ENCODE results near the gene RPGRIP1L. TPM values are rescaled to one million over a fixed set of nuclear protein-coding genes. Genes with fewer than 3 reads are reported as not detected.
"Not testable (repeated sequence)": the region's sequence is repeated elsewhere in the genome, so short reads cannot be mapped to it uniquely, and the experiment has no call there.

RPGRIP1L gene
- total RNA-seq, 1 donor from 2014 or later, result 15.3 TPM

DNA sequence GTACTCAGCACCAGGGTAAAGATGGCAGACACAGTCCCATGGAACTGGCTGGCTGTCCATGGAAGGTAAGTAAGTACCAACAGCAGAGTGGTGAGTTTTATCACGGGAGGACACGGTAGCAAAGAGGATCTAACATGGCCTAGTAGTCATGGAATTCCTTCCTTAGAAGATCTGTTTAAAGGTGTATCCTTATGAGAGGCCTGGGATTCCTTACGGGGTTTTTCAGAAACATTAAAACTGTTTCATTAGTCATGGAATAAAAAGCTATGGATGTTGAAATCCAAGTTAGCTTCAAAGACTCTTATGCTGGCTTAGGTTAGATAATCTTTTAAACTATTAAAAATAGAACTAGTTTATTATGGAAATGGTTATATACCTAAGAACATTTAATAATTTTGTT lies 7.7 kb upstream of the RPGRIP1L start:
- no peak overlapping the region for H3K4me3 ChIP-seq (ENCODE audit: low read depth, low read length)
- no peaks in the 10 kb centered on the region for H3K27me3 ChIP-seq (ENCODE audit: control insufficient read depth, insufficient read depth, low read length)
- H3K36me3 ChIP-seq (ENCODE audit: control insufficient read depth, insufficient read depth, low read length), result no peaks in the 10 kb centered on the region
- DNase-seq (ENCODE audit: low read depth), result no peak
- TF ChIP-seq, protein P1, sequence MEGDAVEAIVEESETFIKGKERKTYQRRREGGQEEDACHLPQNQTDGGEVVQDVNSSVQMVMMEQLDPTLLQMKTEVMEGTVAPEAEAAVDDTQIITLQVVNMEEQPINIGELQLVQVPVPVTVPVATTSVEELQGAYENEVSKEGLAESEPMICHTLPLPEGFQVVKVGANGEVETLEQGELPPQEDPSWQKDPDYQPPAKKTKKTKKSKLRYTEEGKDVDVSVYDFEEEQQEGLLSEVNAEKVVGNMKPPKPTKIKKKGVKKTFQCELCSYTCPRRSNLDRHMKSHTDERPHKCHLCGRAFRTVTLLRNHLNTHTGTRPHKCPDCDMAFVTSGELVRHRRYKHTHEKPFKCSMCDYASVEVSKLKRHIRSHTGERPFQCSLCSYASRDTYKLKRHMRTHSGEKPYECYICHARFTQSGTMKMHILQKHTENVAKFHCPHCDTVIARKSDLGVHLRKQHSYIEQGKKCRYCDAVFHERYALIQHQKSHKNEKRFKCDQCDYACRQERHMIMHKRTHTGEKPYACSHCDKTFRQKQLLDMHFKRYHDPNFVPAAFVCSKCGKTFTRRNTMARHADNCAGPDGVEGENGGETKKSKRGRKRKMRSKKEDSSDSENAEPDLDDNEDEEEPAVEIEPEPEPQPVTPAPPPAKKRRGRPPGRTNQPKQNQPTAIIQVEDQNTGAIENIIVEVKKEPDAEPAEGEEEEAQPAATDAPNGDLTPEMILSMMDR (IDR thresholded peaks at IDR 0.05; ENCODE audit: insufficient read depth, low read length, poor library complexity, severe bottlenecking), result no peak

DNA sequence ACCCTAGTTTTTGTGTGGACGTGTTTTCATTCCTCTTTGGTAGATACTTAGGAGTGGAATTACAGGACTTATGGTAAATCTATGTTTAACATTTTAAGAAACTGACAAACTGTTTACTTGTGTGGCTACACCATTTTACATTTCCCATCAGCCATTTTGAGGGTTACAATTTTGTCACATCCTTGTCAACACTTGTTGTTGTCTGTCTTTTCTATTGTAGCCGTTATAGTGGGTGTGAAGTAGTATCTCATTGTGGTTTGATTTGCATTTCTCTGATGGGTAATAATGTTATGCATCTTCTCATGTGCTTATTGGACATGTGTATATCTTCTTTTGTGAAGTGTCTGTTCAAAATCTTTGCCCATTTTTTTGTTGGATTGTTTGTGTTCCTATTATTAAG lies 4.8 kb upstream of the RPGRIP1L start:
- Histone ChIP-seq H3K36me3 (ENCODE audit: control insufficient read depth, insufficient read depth, low read length) (no peaks in the 10 kb centered on the region), H3K4me3 (ENCODE audit: low read depth, low read length) (no peak overlapping the region), H3K27me3 (ENCODE audit: control insufficient read depth, insufficient read depth, low read length) (no peaks in the 10 kb centered on the region)
- TF ChIP-seq, protein P1 (IDR thresholded peaks at IDR 0.05; ENCODE audit: insufficient read depth, low read length, poor library complexity, severe bottlenecking), result no peak
- no peak for DNase-seq (ENCODE audit: low read depth)

DNA sequence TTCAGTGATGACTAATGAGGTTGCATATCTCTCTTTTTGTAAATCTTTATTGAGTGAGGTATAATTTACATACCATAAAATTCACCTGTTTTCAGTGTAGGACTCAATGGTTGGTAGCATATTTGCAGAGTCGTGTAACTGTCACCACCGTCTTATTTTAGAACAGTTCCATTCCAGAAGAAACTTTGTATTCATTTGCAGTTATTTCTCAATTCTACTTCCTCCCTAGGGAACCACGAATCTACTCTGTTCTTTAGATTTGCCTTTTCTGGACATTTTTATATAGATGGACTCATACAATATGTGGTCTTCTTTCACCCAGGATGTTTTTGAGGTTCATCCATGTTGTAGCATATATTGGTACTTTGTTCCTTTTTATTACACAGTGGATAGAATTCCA lies 4.0 kb upstream of the RPGRIP1L start:
- no peak overlapping the region for H3K4me3 ChIP-seq (ENCODE audit: low read depth, low read length)
- H3K36me3 ChIP-seq (ENCODE audit: control insufficient read depth, insufficient read depth, low read length), result no peaks in the 10 kb centered on the region
- DNase-seq (ENCODE audit: low read depth), result no peak
- TF ChIP-seq, protein P1 (IDR thresholded peaks at IDR 0.05; ENCODE audit: insufficient read depth, low read length, poor library complexity, severe bottlenecking), result no peak
- no peaks in the 10 kb centered on the region for H3K27me3 ChIP-seq (ENCODE audit: control insufficient read depth, insufficient read depth, low read length)

DNA sequence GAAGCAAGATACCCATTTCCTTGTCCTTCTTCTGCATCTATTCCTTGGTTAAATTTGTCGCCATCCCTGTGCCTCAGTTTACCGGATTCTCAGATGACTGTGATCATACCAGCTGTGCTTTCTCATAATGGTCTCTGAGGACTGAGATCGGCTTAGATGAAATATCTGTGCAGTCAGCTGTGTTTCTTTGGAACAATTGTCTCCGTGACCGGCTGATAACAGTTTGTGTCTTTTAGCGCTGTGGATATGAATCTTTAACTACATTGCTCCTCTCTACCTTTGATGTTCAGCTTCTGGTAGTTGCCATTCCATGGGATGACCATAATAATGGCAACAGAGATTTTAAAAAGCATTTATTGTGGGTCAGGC lies 770 bp upstream of the RPGRIP1L start:
- Histone ChIP-seq H3K4me3 (ENCODE audit: low read depth, low read length) (peak overlapping the region; percentile 86), H3K27me3 (ENCODE audit: control insufficient read depth, insufficient read depth, low read length) (no peaks in the 10 kb centered on the region), H3K36me3 (ENCODE audit: control insufficient read depth, insufficient read depth, low read length) (no peaks in the 10 kb centered on the region)
- TF ChIP-seq, protein P1 (IDR thresholded peaks at IDR 0.05; ENCODE audit: insufficient read depth, low read length, poor library complexity, severe bottlenecking), result no peak
- no peak for DNase-seq (ENCODE audit: low read depth)

DNA sequence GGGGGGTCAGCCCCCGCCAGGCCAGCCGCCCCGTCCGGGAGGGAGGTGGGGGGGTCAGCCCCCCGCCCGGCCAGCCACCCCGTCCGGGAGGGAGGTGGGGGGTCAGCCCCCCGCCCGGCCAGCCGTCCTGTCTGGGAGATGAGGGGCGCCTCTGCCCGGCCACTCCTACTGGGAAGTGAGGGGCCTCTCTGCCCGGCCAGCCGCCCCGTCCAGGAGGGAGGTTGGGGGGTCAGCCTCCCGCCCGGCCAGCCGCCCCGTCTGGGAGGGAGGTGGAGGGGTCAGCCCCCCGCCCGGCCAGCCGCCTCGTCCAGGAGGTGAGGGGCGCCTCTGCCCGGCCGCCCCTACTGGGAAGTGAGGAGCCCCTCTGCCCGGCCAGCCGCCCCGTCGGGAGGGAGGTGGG lies 5.4 kb downstream of the RPGRIP1L start:
- H3K27me3 ChIP-seq (ENCODE audit: control insufficient read depth, insufficient read depth, low read length); DNase-seq (ENCODE audit: low read depth): not testable (repeated sequence)

DNA sequence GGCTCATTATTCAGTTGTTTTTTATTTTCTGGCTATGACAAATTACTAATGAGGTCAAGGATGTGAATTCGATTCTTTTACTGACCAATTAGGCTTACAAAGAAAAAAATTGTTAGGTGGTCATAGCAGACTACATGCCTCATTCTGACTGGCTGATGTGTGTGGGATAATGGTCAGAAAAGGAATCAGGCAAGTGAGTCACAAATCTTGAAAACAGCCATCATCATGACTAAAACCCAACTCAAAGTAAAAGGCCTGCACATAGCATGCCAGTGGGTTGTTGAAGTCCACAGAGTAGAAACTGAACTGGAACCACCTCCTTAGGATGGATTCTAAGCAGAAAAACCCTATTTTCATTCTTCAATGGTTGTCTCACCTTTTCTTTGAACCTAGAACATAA lies 8.6 kb downstream of the RPGRIP1L start:
- Histone ChIP-seq H3K27me3 (ENCODE audit: control insufficient read depth, insufficient read depth, low read length) (no peaks in the 10 kb centered on the region), H3K4me3 (ENCODE audit: low read depth, low read length) (no peak overlapping the region), H3K36me3 (ENCODE audit: control insufficient read depth, insufficient read depth, low read length) (no peaks in the 10 kb centered on the region)
- DNase-seq (ENCODE audit: low read depth), result peak; percentile 45
- TF ChIP-seq, protein P1 (IDR thresholded peaks at IDR 0.05; ENCODE audit: insufficient read depth, low read length, poor library complexity, severe bottlenecking), result no peak

More for the DNA sequence above, 5.4 kb downstream of the RPGRIP1L start:
- H3K4me3 ChIP-seq (ENCODE audit: low read depth, low read length); H3K36me3 ChIP-seq (ENCODE audit: control insufficient read depth, insufficient read depth, low read length): not testable (repeated sequence)
